Colonic mucosa (tissue), 4 donors: ENCODE measurements around the gene PSMB7. TPM values are rescaled to one million over a fixed set of nuclear protein-coding genes. Genes with fewer than 3 reads are reported as not detected.

Experiments
- DNase-seq: peaks from one replicate; pipeline ENCODE4 v3.0.0-alpha.2; 2020
- H3K27ac ChIP-seq: fragments of 200-600 bp; one replicate; pipeline ENCODE4 v1.8.0; 2021
- H3K27me3 ChIP-seq: fragments of 200-600 bp; one replicate; pipeline ENCODE4 v1.8.0; 2021
- H3K36me3 ChIP-seq: fragments of 200-600 bp; one replicate; pipeline ENCODE4 v1.8.0; 2021
- H3K4me1 ChIP-seq: fragments of 200-600 bp; one replicate; pipeline ENCODE4 v1.8.0; 2021; ENCODE audit warnings: mild to moderate bottlenecking
- H3K4me3 ChIP-seq: fragments of 200-600 bp; one replicate; pipeline ENCODE4 v1.8.0; 2021
- H3K9ac ChIP-seq, 2 donors: one replicate each; pipeline ENCODE4 v1.7.0; 2013; ENCODE audit warnings: control low read depth in 2 of 2, low read depth in 2 of 2, low read length in 2 of 2
- H3K9me3 ChIP-seq: fragments of 200-600 bp; one replicate; pipeline ENCODE4 v1.8.0; 2021
- CTCF ChIP-seq: fragments of 200-600 bp; IDR thresholded peaks from one replicate; pipeline ENCODE4 v1.8.0; 2022; ENCODE audit warnings: antibody characterized with exemption, mild to moderate bottlenecking
- intact Hi-C: fragments of 100-400 bp; cut with DNase I; formaldehyde crosslinking; loops from one replicate; pipeline ENCODE4 v1.14.1; 2022
- total RNA-seq, 2 donors: library from RNA; stranded (reverse); fragmentation: NEBNext Ultra II Directional in 1 of 2; extraction: Animal tissue kit (Norgen Biotek cat#: 25700) in 1 of 2; gene quantifications; one replicate each; pipeline ENCODE4 v1.2.1, GENCODE V29; 2021
- donor health status: healthy.
- donor health status: DM: no; HTN: no; CAD: no.
- donor health status: DM: no; HTN: no; CAD: no.

PSMB7 gene
- total RNA-seq, 2 donors from 2014 or later: 89.8 to 136 TPM

- Histone ChIP-seq H3K9me3 (no peaks in the 10 kb centered on the region), H3K27ac (no peak overlapping the region), H3K27me3 (no peaks in the 10 kb centered on the region), H3K36me3 (no peaks in the 10 kb centered on the region), H3K4me3 (no peak overlapping the region), H3K4me1 (no peaks in the 10 kb centered on the region), H3K9ac (no peak overlapping the region)
- TF ChIP-seq CTCF: no peak
- intact Hi-C loops: no loop called here
- no peak for DNase-seq
Observed at GRCh38 chr9:124359855-124360678, 55.2 kb downstream of the PSMB7 start.

DNA sequence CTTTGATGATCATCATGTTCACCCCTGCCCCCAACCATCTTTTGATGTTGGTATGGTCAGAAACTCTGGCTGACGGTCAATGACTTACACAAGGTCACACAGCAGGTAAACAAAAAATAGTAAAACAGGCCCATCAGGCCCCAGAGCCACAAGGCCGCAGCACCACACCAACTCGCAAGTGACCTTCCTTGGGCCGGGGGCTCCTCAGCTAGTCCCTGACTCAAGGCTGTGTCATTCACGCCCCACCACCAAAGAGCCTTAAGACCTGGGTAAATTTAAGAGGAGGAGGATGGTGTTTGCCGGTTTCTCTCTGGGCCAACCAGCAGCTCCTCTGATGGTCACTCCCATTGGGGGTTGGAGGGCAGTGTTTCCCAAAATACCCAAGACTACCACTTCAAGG, 55.8 kb downstream of the PSMB7 start:
- DNase-seq: no peak
- H3K27me3 ChIP-seq: no peaks in the 10 kb centered on the region
- no peaks in the 10 kb centered on the region for H3K9me3 ChIP-seq
- H3K27ac ChIP-seq: no peak overlapping the region
- intact Hi-C loops: no loop called here
- no peaks in the 10 kb centered on the region for H3K4me1 ChIP-seq
- H3K36me3 ChIP-seq: no peaks in the 10 kb centered on the region
- H3K9ac ChIP-seq: no peak overlapping the region
- H3K4me3 ChIP-seq: no peak overlapping the region
- TF ChIP-seq CTCF: no peak

DNA sequence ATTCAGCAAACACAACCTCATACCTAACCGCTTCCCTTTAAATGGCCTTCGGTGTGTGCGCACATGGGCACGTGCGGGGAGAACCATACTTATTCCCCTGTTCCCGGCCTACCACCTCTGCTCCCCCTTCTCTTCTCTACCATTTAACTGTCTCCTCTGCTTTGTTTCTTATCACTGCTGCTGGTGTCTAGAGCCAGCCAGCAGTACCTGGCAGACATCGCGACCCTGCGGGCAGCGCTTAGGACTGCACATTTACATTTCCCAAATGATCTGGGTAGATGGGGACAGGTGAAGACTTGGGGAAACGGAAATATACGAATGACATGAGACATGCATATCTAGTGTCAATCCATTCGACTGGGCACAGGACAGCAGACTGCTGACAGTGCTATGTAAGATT, 56.6 kb downstream of the PSMB7 start:
- no peaks in the 10 kb centered on the region for H3K9me3 ChIP-seq
- H3K27ac ChIP-seq: no peak overlapping the region
- no peaks in the 10 kb centered on the region for H3K4me1 ChIP-seq
- no peak overlapping the region for H3K9ac ChIP-seq
- no peak for TF ChIP-seq CTCF
- DNase-seq: no peak
- H3K27me3 ChIP-seq: no peaks in the 10 kb centered on the region
- no peaks in the 10 kb centered on the region for H3K36me3 ChIP-seq
- H3K4me3 ChIP-seq: no peak overlapping the region
- intact Hi-C loops: no loop called here

DNA sequence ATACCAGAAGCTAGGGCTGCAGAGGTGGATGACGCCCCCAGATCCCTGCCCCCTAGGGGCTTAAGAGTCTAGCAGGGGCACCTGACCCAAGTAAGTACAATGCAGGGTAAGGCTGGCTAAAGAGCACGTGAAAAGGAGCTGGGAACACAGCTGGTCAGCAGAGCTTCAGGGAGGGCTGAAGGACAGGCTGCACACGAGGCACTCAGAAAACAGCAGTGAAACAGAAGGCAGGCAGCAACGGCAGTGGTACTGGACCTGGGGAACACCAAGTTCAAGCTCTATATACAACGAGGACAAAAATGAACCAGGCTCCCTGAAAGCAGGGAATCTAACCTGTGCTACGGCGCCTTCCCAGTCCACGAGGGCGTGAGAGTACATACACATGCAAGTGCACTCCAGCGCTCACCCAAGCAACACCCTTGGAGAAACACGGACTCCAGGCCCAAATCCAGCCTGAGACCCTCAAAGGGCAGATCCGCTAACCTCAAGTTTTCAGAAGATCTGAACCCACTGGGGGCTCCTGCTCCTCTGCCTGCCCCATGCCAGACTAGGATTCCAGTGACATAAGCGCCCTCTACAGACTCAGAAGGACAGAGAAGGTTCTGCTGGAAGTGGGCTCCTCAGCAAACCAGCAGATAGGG, 57.4 kb downstream of the PSMB7 start:
- no peak overlapping the region for H3K4me3 ChIP-seq
- no peaks in the 10 kb centered on the region for H3K4me1 ChIP-seq
- no peaks in the 10 kb centered on the region for H3K9me3 ChIP-seq
- no peak for DNase-seq
- no peaks in the 10 kb centered on the region for H3K36me3 ChIP-seq
- H3K9ac ChIP-seq: no peak overlapping the region
- H3K27ac ChIP-seq: no peak overlapping the region
- H3K27me3 ChIP-seq: no peaks in the 10 kb centered on the region
- no peak for TF ChIP-seq CTCF
- intact Hi-C loops: no loop called here

- H3K27me3 ChIP-seq: no peaks in the 10 kb centered on the region
- DNase-seq: no peak
- no peak overlapping the region for H3K9ac ChIP-seq
- no peaks in the 10 kb centered on the region for H3K9me3 ChIP-seq
- H3K4me1 ChIP-seq: no peaks in the 10 kb centered on the region
- no peak overlapping the region for H3K27ac ChIP-seq
- no peak for TF ChIP-seq CTCF
- H3K4me3 ChIP-seq: no peak overlapping the region
- no peaks in the 10 kb centered on the region for H3K36me3 ChIP-seq
- intact Hi-C loops: no loop called here
Observed at GRCh38 chr9:124356745-124357390, 58.4 kb downstream of the PSMB7 start.
